GM12874 (cell line): ENCODE results near the gene RHBDL3.

Source experiments
- CTCF ChIP-seq: IDR thresholded peaks from 2 replicates; pipeline ENCODE4 v1.5.1; 2011; ENCODE audit warnings: low read depth, mild to moderate bottlenecking, control low read depth, low read length, moderate library complexity; ENCODE audit not compliant: insufficient read depth

RHBDL3 gene

GRCh38 chr17:32349503-32349853, 83.8 kb downstream of the RHBDL3 start:
- no peak for TF ChIP-seq CTCF

GRCh38 chr17:32349854-32350665, 84.4 kb downstream of the RHBDL3 start, which contains the start of gene ZNF207:
TSS of gene ZNF207 (plus strand) at chr17:32350157. CDS start at chr17:32350286, 129 bp downstream.
- no peak for TF ChIP-seq CTCF

GRCh38 chr17:32350666-32351418, 85.2 kb downstream of the RHBDL3 start:
- no peak for TF ChIP-seq CTCF

- no peak for TF ChIP-seq CTCF
These were observed 90.2 kb downstream of the RHBDL3 start for GRCh38 chr17:32355649-32356377.

GRCh38 chr17:32356378-32356743, 90.7 kb downstream of the RHBDL3 start:
- no peak for TF ChIP-seq CTCF

- no peak for TF ChIP-seq CTCF
These were observed 91.1 kb downstream of the RHBDL3 start for GRCh38 chr17:32356750-32357149.

- TF ChIP-seq CTCF, result no peak
These were observed 92.0 kb downstream of the RHBDL3 start for GRCh38 chr17:32357615-32358014.
